ENCODE results near the gene HNF4A.

The HNF4A gene

DNA sequence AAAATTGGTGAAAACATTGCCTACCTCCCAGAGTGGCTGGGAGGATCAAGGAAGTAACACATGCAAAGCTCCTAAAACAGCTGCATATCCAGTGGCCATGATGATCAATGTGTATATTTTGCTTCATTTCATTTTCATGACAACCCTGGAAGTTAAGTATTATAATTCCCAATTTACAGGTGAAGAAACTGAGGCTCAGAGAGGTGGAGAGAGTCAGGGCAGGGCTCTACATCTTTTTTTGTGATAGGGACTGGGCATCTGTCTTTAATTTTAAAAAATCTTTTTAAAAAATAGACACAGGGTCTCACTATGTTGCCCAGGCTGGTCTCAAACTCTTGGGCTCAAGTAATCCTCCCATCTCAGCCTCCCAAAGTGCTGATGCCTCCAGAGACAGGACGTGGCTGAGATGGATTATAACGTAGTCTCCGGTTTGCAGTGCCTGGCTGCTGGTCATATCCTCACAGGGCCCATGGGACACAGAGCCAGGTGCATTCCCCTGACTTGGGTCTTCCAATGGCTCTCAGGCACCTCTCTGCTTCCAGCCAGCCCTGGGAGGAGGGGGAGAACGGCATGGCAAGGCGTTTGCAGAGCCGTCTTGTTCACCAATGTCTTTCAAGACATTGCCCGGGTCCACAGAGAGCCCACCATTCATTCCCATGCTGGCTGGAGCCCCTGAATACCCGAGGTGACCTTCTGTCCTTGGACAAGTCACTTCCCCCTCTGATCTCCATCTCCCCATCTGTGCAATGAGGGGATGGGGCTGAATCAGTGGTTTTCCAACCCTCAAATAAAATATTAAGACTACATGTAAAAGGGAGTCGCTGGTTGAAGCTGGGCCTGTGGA is 38.3 kb downstream of the HNF4A start:
- no peak for DNase-seq

DNA sequence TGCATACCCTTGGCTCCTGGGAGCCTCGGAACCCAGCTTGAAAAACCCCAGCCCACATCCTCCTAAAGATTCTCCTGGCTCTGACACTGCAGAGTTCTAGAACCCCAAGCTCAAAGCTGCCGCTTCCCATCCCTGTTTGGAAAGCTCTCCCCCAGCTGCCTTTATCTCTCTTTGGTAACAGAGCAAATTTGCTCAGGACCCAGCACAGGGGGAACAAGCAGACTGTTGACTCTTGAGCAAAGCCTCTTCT is 38.9 kb downstream of the HNF4A start:
- no peak for DNase-seq

DNA sequence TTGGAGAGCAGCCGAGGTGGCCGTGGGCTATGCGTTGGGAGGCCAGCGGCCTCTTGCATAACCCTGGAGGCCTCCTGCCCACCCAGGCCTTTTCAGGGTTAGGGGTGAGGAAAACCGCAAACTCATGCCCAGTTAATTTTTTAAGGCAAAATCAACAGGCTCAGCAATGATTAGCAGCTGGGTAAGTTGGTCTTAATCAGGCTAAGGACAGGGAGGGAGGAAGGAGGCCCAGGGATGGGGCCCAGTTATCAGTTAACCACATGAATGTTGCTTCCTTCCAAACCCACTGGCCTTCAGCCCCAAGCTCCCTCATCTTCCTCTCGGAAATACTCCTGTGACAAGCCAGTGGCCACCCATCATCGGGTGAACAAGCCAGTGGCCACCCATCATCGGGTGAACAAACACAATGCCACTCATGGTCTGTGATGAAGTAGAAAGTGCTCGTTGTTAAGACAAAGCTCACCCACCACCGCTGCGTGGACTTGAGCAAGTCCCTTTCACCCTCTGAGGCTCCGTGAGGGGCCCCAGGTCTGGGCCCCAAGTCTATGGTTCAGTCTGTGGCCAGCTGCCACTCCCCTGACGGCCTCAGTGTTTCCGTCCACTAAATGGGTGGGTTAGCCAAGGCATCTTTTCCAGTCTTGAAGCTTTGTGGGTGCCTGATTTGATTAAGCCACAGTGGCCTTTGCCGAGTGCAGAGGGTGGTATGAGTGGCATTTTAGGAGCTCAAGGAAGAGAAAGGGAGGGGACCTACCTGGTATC is 39.4 kb downstream of the HNF4A start:
- no peak for DNase-seq

DNA sequence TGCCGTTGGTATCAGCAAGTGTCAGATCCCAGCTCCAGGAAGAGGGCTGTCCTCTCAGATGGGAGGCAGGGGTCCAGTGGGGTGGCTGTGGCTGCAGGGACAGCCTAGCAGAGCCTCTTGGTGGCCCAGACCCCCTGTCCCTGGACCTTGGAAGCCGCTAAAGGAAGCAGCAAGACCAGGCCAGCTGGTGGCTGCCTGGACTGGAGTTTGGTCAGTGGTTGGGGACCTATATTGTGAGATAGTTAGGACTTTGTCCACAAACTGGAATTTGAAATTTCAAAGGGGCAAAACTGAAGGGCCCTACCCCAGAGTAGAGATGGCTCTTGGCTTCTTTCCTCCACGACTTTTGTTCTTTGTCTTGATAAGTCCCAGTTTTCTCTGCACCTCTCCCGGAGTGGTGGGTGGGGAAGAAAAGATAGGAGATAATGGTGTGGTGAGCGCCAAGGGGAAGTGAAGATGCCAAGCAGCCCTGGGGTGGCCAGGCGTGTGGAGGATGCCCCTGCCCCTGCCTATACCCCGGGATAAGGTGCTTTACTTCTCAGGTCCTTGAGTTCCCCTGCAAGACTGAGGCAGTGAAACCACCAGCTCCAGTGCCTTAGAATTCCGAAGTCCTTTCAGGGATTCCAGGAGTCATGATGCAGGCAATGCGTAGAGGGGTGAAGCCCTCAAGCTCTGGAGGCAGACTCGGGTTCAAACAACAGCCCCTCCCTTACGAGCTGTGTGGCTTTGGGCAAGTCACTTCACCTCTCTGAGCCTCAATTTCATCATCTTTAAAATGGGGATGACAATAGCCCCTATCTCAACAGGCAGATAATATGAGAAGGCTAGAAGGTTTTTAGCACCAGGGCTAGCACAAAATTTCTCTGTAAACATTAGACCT is 40.2 kb downstream of the HNF4A start:
- DNase-seq, result no peak

DNA sequence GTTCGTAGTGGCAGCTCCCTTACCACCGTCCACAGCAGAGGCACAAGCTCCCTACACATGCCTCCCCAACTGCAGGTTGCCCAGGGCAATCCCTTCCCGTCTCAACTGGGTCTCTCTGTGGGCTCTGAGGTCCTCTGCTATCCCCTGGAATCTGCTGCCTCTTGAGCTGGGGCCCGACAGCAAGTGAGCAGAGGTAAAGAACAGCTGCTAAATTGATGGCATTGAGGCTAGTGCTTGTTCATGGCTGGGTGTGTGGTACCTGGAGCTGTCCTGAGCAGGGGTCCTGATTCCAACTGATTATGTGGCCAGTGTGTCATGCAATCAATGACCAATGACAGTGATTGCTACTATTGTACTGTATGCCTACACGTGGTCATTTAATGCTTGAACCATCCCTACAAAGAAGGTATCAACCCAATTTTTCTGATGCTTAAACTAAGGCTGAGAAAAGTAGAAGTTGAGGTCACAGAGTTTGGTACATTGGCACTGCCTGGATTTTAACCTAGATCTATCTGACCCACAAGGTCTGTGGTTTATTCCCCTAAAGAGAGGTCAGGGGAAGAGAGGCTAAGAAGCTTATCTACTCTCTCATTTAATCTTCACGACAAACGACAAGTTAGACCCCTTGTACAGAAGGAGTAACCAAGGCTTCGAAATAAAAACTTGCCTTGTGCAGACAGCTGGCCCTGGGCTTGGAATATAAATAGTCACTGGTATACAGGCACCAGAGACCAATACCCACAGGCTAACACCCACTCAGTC is 41.1 kb downstream of the HNF4A start:
- no peak for DNase-seq

DNA sequence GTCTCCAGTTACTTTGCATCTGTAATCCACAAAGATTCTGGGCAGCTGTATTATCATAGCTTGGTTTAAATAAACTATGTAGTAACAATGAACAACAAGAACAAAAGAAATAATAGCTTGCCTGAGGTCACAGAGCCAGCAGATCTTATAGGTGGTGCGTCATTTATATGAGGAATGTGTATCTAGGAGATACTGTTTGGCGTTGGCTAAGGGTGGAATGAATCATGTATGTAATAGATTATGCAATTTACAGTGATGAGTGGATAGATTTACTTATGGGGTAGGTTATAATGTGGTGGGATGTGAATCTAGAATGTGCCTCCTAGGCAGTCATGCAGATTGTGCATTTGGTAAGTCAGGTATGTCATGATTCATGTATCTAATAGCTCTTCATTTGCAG is 42.8 kb downstream of the HNF4A start:
- DNase-seq, result no peak

DNA sequence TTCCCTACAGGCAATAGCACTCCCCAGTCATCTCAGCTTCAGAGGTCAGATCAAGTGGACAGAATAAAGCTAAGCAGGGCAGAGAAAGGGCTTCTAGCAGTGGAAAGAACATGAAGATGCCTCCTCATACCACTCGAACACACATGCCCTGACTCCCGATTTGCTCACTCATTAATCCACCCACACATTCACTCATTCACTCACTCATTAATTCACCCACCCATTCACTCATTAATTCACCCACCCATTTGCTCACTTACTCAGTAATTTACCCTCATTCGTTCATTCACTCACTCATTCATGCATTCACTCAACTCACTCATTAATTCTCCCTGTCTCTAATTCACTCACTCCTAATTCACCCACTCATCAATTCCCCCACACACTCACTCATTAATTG is 43.9 kb downstream of the HNF4A start:
- DNase-seq, result no peak

DNA sequence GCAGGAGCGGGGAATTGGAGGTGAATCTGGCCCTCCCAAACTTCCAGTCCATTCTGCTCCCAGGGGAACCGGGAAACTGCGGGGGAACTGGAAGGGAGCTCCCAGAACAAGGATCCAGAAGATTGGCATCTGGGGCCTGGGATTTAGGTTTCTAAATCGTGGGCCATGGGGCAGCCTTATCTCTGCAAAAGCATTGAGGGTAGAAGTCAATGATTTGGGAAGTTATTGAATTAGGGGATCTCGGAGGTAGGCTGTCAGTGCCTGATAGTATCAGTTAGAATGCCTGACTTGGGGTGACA is 45.1 kb downstream of the HNF4A start:
- no peak for DNase-seq

DNA sequence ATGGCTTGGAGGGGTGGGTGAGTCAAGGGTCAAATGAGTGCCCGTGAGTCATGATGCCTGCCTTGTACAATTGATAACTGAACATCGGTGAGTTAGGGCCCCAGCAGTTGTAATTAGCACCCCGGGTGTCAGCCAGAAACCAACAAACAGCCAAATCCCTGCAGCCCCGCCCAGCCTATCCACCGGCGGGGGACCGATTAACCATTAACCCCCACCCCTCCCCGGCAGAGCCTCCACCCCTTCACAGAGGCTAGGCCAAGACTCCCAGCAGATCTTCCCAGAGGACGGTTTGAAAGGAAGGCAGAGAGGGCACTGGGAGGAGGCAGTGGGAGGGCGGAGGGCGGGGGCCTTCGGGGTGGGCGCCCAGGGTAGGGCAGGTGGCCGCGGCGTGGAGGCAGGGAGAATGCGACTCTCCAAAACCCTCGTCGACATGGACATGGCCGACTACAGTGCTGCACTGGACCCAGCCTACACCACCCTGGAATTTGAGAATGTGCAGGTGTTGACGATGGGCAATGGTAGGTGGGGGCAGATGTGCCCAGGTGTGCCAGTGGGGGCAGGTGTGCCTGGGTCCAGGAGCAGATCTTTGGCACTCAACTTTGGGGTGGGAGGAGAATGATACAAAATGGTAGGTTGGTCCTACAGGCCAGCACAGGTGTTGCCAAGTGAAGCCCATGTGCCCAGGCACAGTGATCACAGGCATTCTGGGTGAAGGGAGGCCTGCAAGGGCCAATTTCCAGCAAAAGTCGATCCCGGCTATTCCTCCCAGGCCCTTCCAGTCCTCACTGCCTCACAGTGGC is 45.7 kb downstream of the HNF4A start:
- no peak for DNase-seq

DNA sequence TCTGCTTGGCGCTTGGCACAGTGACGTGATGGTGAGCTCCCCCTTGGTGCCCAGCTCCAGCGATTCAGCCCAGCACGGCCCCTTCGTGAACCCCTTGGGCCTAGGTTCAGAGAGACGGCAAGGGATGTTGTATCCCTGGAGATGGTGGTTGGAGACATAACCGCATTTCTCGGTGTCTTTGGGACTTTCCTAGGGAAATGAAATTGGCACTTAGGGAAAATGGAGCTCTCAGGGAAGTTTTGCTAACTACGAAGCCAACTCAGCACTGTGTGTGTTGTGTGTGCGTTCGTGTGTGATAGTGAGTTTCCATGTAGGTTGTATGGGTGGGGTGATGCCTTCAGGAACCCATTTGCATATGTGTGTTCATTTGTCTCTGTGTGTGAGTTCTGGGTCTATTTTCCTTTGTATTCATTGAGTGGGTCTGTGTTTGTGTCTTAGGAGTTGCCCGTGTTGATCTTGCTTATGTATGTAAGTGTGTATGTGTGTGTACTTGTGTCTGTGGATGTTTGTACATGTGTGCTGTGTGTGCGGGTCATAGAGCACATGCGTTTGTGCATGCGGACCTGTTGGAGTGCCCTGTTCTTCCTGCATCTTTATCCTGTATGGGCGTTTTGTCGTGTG is 46.4 kb downstream of the HNF4A start:
- DNase-seq, result no peak

DNA sequence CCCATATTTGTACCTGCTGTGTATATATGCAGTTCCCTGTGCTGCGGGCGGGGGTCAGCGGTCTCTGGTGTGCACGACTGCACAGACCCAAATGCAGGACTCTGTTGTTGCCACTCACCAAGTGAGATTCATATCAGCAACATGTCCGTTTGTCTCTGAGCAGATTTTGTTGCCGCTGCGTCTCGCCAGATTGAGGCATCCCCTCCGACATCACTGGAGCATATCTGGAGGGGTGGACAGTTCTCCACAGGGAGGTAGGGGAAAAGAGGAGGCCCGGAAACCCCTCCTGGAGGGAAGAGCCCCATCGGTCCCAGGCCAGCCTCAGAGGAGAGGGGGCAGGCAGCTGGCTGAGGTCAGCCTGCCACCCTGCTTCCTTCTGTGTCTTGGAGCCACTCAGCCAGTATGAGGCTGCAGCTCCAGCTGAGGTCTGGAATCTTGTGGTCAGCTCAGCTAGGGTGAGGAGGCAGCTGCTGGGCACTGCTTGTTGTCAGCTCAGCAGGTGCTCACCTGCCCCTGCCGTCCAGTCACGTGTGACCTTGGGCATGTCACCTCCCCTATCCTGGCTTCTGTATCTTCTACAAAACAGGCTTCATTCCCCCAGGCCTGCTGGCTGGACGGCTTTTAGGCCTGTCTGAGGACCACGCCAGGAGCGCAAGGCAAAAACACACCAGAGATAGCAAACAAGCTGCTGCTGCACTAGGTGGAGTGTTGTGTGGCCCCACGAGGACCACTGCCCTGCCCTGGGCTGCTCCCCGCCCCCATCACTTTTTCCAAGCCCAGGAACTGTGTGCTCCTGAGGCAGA is 47.1 kb downstream of the HNF4A start:
- DNase-seq, result no peak

DNA sequence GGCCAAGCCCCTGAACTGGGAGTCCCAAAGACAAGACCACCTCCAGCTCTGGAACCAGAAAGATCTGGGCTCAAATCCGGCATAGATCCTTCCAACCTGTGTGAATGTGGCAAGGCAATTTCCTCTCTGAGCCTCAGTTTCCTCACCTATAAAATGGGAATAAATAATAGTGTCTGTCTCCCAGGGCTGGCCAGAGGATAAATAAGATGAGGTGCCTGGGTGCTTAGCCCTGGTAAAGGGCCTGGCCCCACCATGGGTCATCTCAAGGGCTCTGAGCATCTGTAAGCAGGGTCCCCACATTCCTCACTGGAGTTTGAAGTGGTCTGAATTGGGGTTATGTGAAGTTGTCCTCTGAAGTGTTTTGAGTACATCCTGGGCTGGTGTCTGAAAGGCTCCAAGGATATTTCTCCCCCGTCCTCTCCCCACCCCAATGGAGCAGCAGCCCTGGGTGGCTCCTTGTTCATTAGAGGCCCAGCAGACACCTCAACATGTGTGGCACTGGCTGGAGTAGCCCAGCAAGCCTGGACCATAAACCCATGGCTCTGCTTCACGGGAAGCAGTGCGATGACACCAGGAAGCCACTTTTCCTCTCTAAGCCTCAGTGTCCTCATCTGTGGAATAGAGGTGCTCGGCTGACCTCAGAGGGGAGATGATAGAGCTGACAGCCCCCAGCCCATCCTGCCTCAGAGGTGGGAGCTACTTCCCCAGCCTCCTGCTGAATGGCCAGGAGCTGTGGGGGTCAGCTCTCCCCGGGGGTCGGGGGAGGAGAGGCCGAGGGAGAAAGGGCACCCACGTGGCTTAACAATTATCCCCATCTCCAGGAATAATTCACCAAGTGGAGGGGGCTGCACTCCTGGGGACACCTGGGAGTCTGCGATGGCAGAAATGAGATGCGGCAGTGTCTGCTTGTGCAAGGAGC is 48.0 kb downstream of the HNF4A start:
- DNase-seq, result no peak

DNA sequence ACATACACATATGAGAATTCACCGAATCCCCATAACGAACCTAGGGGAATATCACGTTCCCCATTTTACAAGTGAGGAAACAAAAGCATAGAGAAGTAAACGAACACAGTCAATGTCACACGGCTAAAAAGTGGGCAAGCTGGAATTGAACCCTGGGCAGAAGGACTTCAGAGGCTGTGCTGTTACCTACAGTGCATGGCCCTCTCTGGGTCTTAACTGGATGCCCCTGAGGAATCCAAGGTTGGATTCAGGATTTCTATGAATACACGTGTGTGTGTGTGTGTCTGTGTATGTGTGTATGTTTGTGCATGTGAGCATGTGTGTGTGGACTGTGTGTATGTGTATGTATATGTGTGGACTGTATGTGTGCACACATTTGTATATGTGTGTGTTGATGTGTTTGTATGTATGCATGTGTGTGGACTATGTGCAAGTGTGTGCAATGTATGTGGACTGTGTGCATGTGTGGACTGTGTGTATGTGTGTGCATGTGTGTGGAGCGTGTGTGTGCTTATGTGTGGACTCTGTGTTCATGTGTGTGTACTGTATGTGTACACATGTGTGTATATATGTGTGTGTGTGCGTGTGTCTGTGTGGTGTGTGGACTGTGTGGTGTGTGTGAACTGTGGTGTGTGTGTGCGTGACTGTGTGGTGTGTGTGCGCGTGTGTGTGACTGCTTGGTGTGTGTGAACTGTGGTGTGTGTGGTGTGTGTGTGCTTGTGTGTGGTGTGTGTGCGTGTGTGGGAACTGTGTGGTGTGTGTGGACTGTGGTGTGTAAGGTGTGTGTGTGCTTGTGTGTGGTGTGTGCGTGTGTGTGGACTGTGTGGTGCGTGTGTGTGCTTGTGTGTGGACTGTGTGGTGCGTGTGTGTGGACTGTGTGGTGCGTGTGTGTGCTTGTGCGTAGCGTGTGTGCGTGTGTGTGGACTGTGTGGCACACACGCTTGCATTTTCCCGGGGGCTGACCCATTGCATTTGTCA is 49.0 kb downstream of the HNF4A start:
- DNase-seq, result no peak

DNA sequence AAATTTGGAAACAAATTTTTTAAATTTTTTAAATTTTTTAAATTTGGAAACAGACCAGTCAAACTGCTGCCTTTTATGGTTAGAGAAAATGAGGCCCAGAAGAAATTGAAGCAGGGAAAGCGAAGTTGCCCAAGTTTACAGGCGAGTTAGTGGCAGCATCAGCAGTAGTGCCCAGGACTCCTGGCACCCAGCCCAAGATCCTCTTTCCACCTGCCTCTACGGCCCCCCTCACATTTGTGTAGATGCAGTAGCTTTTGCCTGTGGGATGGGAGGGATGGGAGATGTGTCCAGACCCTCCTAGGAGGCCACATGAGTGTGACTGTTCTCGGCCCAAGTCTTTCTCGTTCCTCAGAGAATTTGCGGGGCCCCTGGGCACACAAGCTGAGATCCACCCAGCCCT is 49.8 kb downstream of the HNF4A start:
- no peak for DNase-seq

DNA sequence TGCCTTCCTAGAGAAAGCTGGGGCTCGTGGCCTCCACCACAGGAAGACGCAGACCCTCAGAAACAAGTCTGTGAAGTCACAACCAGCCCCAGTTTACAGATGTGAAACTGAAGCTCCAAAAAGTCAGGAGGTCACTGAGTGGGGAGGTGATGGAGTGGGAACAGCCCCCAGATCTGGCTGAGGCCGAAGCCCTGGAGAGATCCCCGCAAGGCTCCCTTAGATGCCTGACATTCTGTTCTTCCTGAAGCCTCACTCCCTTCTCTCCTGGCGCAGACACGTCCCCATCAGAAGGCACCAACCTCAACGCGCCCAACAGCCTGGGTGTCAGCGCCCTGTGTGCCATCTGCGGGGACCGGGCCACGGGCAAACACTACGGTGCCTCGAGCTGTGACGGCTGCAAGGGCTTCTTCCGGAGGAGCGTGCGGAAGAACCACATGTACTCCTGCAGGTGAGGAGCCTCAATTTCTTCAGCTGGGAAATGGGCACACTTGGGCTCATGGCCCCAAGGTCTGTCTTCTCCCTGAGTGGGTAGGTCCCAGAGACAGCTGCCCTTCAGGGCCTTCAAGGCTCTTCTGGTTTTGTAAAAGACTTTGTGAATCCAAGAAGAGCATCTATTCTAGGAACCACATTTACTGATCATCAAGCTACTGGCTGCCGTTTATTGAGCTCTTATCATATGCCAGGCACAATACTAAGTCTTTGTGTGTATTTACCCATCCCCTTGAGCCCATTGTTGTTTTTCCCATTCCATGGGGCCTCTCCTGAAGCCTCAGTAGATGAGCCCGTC is 50.5 kb downstream of the HNF4A start:
- DNase-seq, result no peak

DNA sequence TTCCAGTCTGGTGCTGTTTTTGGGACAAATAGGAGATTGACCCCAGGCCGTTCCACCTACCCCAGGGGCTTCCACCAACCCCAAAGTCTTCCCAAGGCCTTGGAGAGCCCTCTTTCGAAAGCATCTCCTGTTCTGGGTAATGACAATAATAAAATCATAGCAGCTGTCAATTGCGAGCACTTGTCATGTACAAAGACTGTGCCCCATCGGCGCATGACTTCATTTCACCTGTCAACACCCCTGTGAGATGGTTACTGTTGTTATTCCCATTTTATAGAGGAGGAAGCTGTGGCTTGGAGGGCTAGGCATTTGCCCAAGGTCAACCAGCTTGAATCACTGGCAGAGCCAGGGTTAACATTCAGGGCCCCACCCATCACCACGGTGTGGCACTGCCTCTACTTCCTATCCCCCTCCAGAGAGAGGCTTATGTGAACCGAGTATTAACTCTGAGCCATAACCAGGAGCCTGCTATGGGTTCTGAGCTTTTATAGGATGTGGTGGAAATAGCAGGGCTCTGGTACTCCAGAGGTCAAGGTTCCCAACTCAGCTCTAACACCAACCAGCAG is 51.2 kb downstream of the HNF4A start:
- no peak for DNase-seq
